Measurements from ENCODE around the gene DOCK3.

Gene DOCK3

GRCh38 chr3:50627407-50628051, 47.2 kb upstream of the DOCK3 start:
- Histone ChIP-seq H3K4me2 (ENCODE audit: low read length) (no peak overlapping the region), H3K27me3 (ENCODE audit: low read depth, low read length) (no peaks in the 10 kb centered on the region), H3K4me1 (ENCODE audit: low read length) (no peaks in the 10 kb centered on the region), H3K27ac (ENCODE audit: low read length) (no peak overlapping the region), H3K4me3 (ENCODE audit: low read length) (no peak overlapping the region), H3K36me3 (replicated peaks; ENCODE audit: low read depth, low read length) (peaks cover 14% of the 10 kb centered on the region), H3K79me2 (ENCODE audit: low read length) (peaks cover 48% of the 10 kb centered on the region), H3K9ac (ENCODE audit: low read length) (no peak overlapping the region), H4K20me1 (ENCODE audit: insufficient read depth, low read length) (peaks cover 51% of the 10 kb centered on the region), H3K9me3 (ENCODE audit: insufficient read depth, low read length) (no peaks in the 10 kb centered on the region), H2AFZ (ENCODE audit: low read depth, low read length) (no peak overlapping the region)
- TF ChIP-seq EZH2phosphoT487 (IDR thresholded peaks at IDR 0.05; ENCODE audit: low read depth) (no peak), CTCF (IDR thresholded peaks at IDR 0.05; ENCODE audit: low read depth, low read length) (peak; percentile 32)

- peaks cover 61% of the 10 kb centered on the region for H4K20me1 ChIP-seq (ENCODE audit: insufficient read depth, low read length)
- no peak overlapping the region for H3K27ac ChIP-seq (ENCODE audit: low read length)
Observed at GRCh38 chr3:50628601-50629000, 46.1 kb upstream of the DOCK3 start.

GRCh38 chr3:50630394-50630793, 44.3 kb upstream of the DOCK3 start:
- no peaks in the 10 kb centered on the region for H3K27me3 ChIP-seq (ENCODE audit: low read depth, low read length)
- TF ChIP-seq EZH2phosphoT487 (IDR thresholded peaks at IDR 0.05; ENCODE audit: low read depth): no peak
- H4K20me1 ChIP-seq (ENCODE audit: insufficient read depth, low read length): peaks cover 54% of the 10 kb centered on the region
- no peak overlapping the region for H3K4me3 ChIP-seq (ENCODE audit: low read length)
- H3K9me3 ChIP-seq (ENCODE audit: insufficient read depth, low read length): no peaks in the 10 kb centered on the region
- no peaks in the 10 kb centered on the region for H3K4me1 ChIP-seq (ENCODE audit: low read length)
- H3K4me2 ChIP-seq (ENCODE audit: low read length): no peak overlapping the region
- no peak overlapping the region for H3K27ac ChIP-seq (ENCODE audit: low read length)
- H2AFZ ChIP-seq (ENCODE audit: low read depth, low read length): no peak overlapping the region
- H3K36me3 ChIP-seq (replicated peaks; ENCODE audit: low read depth, low read length): peaks cover 8% of the 10 kb centered on the region
- H3K9ac ChIP-seq (ENCODE audit: low read length): no peak overlapping the region
- peaks cover 51% of the 10 kb centered on the region for H3K79me2 ChIP-seq (ENCODE audit: low read length)

More at GRCh38 chr3:50628601-50629000, 46.1 kb upstream of the DOCK3 start:
- TF ChIP-seq EZH2phosphoT487 (IDR thresholded peaks at IDR 0.05; ENCODE audit: low read depth) (no peak), CTCF (IDR thresholded peaks at IDR 0.05; ENCODE audit: low read depth, low read length) (no peak)
- peaks cover 56% of the 10 kb centered on the region for H3K79me2 ChIP-seq (ENCODE audit: low read length)
- H3K36me3 ChIP-seq (replicated peaks; ENCODE audit: low read depth, low read length): peaks cover 9% of the 10 kb centered on the region
- H3K9ac ChIP-seq (ENCODE audit: low read length): no peak overlapping the region
- H3K4me3 ChIP-seq (ENCODE audit: low read length): no peak overlapping the region
- no peaks in the 10 kb centered on the region for H3K9me3 ChIP-seq (ENCODE audit: insufficient read depth, low read length)
- no peak overlapping the region for H2AFZ ChIP-seq (ENCODE audit: low read depth, low read length)
- no peaks in the 10 kb centered on the region for H3K27me3 ChIP-seq (ENCODE audit: low read depth, low read length)
- H3K4me2 ChIP-seq (ENCODE audit: low read length): no peak overlapping the region
- no peaks in the 10 kb centered on the region for H3K4me1 ChIP-seq (ENCODE audit: low read length)

GRCh38 chr3:50630877-50631276, 43.9 kb upstream of the DOCK3 start:
- Histone ChIP-seq H3K27ac (ENCODE audit: low read length) (no peak overlapping the region), H3K27me3 (ENCODE audit: low read depth, low read length) (no peaks in the 10 kb centered on the region), H3K4me1 (ENCODE audit: low read length) (no peaks in the 10 kb centered on the region), H3K9me3 (ENCODE audit: insufficient read depth, low read length) (no peaks in the 10 kb centered on the region), H3K9ac (ENCODE audit: low read length) (no peak overlapping the region), H3K4me3 (ENCODE audit: low read length) (no peak overlapping the region), H3K79me2 (ENCODE audit: low read length) (peaks cover 51% of the 10 kb centered on the region), H3K4me2 (ENCODE audit: low read length) (no peak overlapping the region), H4K20me1 (ENCODE audit: insufficient read depth, low read length) (peaks cover 54% of the 10 kb centered on the region), H3K36me3 (replicated peaks; ENCODE audit: low read depth, low read length) (peaks cover 8% of the 10 kb centered on the region), H2AFZ (ENCODE audit: low read depth, low read length) (no peak overlapping the region)
- TF ChIP-seq CTCF (IDR thresholded peaks at IDR 0.05; ENCODE audit: low read depth, low read length): no peak
- TF ChIP-seq EZH2phosphoT487 (IDR thresholded peaks at IDR 0.05; ENCODE audit: low read depth): no peak
